Measurements from ENCODE around the gene ZNF367.

DNA sequence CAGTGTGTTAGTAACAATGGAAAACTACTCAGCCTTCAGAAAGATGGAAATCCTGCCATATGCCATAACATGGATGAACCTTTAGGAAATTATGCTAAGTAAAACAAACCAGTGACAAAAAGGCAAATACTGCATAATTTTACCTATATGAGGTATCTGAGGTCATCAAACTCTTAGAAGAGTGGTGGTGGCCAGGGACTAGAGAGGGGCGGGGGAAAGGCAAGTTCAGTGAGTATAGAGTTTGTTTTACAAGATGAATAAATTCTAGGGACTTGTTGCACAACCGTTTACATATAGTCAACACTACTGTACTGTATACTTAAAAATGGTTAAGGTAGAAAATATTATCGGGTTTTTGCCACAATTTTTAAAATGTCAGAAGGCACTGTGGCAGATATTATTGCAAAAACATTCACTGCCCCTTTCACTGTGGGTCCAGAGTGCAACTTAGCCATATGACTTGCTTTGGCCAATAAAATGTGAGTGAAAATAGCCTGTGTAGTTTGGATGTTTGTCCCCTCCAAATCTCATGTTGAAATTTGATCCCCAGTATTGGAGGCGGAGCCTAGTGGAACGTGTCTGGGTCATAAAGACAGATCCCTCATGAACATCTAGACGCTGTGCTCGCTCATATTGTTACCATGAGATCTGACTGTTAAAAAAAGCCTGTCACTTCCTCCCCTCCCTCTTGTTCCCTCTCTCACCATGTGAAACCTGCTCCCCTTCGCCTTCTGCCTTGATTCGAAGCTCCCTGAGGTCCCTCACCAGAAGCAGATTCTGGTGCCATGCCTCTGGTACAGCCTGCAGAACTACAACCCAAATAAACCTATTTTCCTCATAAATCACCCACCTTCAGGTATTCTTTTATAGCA is 9.5 kb downstream of the ZNF367 start:
- TF ChIP-seq POLR2A (IDR thresholded peaks at IDR 0.05) (no peak), EP300 (IDR thresholded peaks at IDR 0.05) (no peak)
- TF ChIP-seq, protein P1, sequence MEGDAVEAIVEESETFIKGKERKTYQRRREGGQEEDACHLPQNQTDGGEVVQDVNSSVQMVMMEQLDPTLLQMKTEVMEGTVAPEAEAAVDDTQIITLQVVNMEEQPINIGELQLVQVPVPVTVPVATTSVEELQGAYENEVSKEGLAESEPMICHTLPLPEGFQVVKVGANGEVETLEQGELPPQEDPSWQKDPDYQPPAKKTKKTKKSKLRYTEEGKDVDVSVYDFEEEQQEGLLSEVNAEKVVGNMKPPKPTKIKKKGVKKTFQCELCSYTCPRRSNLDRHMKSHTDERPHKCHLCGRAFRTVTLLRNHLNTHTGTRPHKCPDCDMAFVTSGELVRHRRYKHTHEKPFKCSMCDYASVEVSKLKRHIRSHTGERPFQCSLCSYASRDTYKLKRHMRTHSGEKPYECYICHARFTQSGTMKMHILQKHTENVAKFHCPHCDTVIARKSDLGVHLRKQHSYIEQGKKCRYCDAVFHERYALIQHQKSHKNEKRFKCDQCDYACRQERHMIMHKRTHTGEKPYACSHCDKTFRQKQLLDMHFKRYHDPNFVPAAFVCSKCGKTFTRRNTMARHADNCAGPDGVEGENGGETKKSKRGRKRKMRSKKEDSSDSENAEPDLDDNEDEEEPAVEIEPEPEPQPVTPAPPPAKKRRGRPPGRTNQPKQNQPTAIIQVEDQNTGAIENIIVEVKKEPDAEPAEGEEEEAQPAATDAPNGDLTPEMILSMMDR (IDR thresholded peaks at IDR 0.05) = no peak
